ENCODE data around the gene TRMT61A.

GRCh38 chr14:103509864-103510723 is 18.9 kb upstream of the TRMT61A start:
- TF ChIP-seq EP300 (IDR thresholded peaks at IDR 0.05; ENCODE audit: borderline replicate concordance in 1 of 2, control insufficient read depth in 1 of 2, low read depth in 2 of 2, low read length in 2 of 2) (no peak), TCF12 (IDR thresholded peaks at IDR 0.05; ENCODE audit: low read depth, low read length) (no peak), TAF1 (IDR thresholded peaks at IDR 0.05; ENCODE audit: borderline replicate concordance, low read depth, low read length) (no peak), SMC3 (IDR thresholded peaks at IDR 0.05; ENCODE audit: borderline replicate concordance, low read length) (no peak), CTCF (IDR thresholded peaks at IDR 0.05 in 2 of 3, conservative IDR thresholded peaks at IDR 0.05 in 1 of 3; ENCODE audit: control insufficient read depth in 2 of 3, extremely low read depth in 1 of 3, insufficient read depth in 1 of 3, low read depth in 3 of 3, low read length in 3 of 3) (no peak), POLR2AphosphoS5 (IDR thresholded peaks at IDR 0.05; ENCODE audit: low read length) (no peak), RELA (IDR thresholded peaks at IDR 0.05; ENCODE audit: borderline replicate concordance, partially characterized antibody) (no peak), MAX (IDR thresholded peaks at IDR 0.05; ENCODE audit: low read depth, low read length) (no peak)
